HEK293 (cell line): ENCODE results near the gene ITGB8.
A peak's percentile ranks its signal among the peaks of the same experiment; 100 is the strongest.

Experiments
- CTCF ChIA-PET: fragments of 350-600 bp; formaldehyde crosslinking; extraction: SDS; loops from one replicate; lab custom pipeline; 2021; ENCODE audit warnings: antibody characterized with exemption; lab: Yijun Ruan, JAX
- POLR2A ChIA-PET: fragments of 300-600 bp; formaldehyde crosslinking; extraction: SDS; loops from one replicate; lab custom pipeline; 2020; ENCODE audit warnings: antibody characterized with exemption, inconsistent platforms; lab: Yijun Ruan, JAX
- H3K27ac ChIP-seq: fragments of 200-500 bp; sonication (Bioruptor generic); 2 replicates; pipeline ENCODE4 v1.5.1; 2014; ENCODE audit warnings: low read depth, low read length, control low read depth, inconsistent platforms; ENCODE audit errors: extremely low read depth
- H3K36me3 ChIP-seq, 2 experiments: fragments of 200-500 bp in 1 of 2; sonication (Bioruptor generic) in 1 of 2; 1 replicate in 1 of 2; 2 replicates in 1 of 2; pipeline ENCODE4 v1.5.1; 2014 to 2017; ENCODE audit warnings: inconsistent platforms in 2 of 2, low read length in 2 of 2; ENCODE audit not compliant: control insufficient read depth in 2 of 2, insufficient read depth in 1 of 2
- H3K4me1 ChIP-seq: fragments of 200-500 bp; sonication (Bioruptor generic); 2 replicates; pipeline ENCODE4 v1.5.1; 2014; ENCODE audit warnings: mild to moderate bottlenecking, low read length, inconsistent platforms; ENCODE audit not compliant: control insufficient read depth, insufficient read depth
- H3K4me3 ChIP-seq: 2 replicates; pipeline ENCODE4 v1.5.1; 2011; ENCODE audit warnings: low read depth, mild to moderate bottlenecking, control low read depth, low read length, moderate library complexity
- H3K9me3 ChIP-seq: fragments of 200-500 bp; sonication (Bioruptor generic); 2 replicates; pipeline ENCODE4 v1.5.1; 2014; ENCODE audit warnings: low read depth, low read length, inconsistent platforms; ENCODE audit not compliant: control insufficient read depth, insufficient read depth
- GLI2 ChIP-seq: fragments of 450-650 bp; formaldehyde crosslinking; IDR thresholded peaks from 2 replicates; pipeline ENCODE4; 2017; ENCODE audit warnings: missing biosample characterization, missing genetic modification characterization, low read depth, borderline replicate concordance
- KLF10 ChIP-seq: fragments of 450-650 bp; IDR thresholded peaks from 2 replicates; pipeline ENCODE4 v1.5.1; 2018; ENCODE audit warnings: missing biosample characterization, mild to moderate bottlenecking, missing genetic modification characterization
- MYNN ChIP-seq: fragments of 450-650 bp; formaldehyde crosslinking; IDR thresholded peaks from 2 replicates; pipeline ENCODE4 v1.5.1; 2016; ENCODE audit warnings: missing biosample characterization, missing genetic modification characterization, borderline replicate concordance
- PRDM6 ChIP-seq: fragments of 450-650 bp; formaldehyde crosslinking; IDR thresholded peaks from 2 replicates; pipeline ENCODE4 v1.5.1; 2017; ENCODE audit warnings: missing biosample characterization, missing genetic modification characterization
- SP2 ChIP-seq: fragments of 450-650 bp; formaldehyde crosslinking; IDR thresholded peaks from 2 replicates; pipeline ENCODE4 v1.5.1; 2016; ENCODE audit warnings: missing biosample characterization, missing genetic modification characterization
- YY1 ChIP-seq: fragments of 450-650 bp; formaldehyde crosslinking; IDR thresholded peaks from 2 replicates; pipeline ENCODE4 v1.5.1; 2018; ENCODE audit warnings: missing biosample characterization, missing genetic modification characterization
- ZBTB1 ChIP-seq: fragments of 450-650 bp; formaldehyde crosslinking; IDR thresholded peaks from 2 replicates; pipeline ENCODE4 v1.5.1; 2016; ENCODE audit warnings: missing biosample characterization, missing genetic modification characterization
- ZBTB11 ChIP-seq: fragments of 450-650 bp; formaldehyde crosslinking; conservative IDR thresholded peaks from 2 replicates; pipeline ENCODE4 v1.5.1; 2016; ENCODE audit warnings: low read depth, missing biosample characterization, missing genetic modification characterization
- ZNF138 ChIP-seq: fragments of 450-650 bp; formaldehyde crosslinking; IDR thresholded peaks from 2 replicates; pipeline ENCODE4 v1.5.1; 2016; ENCODE audit warnings: missing biosample characterization, missing genetic modification characterization, borderline replicate concordance
- ZNF140 ChIP-seq: fragments of 450-650 bp; formaldehyde crosslinking; IDR thresholded peaks from 2 replicates; pipeline ENCODE4 v1.5.1; 2016; ENCODE audit warnings: missing biosample characterization, missing genetic modification characterization
- ZNF175 ChIP-seq: fragments of 450-650 bp; formaldehyde crosslinking; IDR thresholded peaks from 2 replicates; pipeline ENCODE4 v1.5.1; 2016; ENCODE audit warnings: missing biosample characterization, missing genetic modification characterization
- ZNF223 ChIP-seq: fragments of 450-650 bp; formaldehyde crosslinking; IDR thresholded peaks from 2 replicates; pipeline ENCODE4 v1.5.1; 2016; ENCODE audit warnings: missing biosample characterization, missing genetic modification characterization
- ZNF280D ChIP-seq: fragments of 450-650 bp; formaldehyde crosslinking; IDR thresholded peaks from 2 replicates; pipeline ENCODE4 v1.5.1; 2016; ENCODE audit warnings: missing biosample characterization, missing genetic modification characterization
- ZNF433 ChIP-seq: fragments of 450-650 bp; formaldehyde crosslinking; IDR thresholded peaks from 2 replicates; pipeline ENCODE4 v1.5.1; 2016; ENCODE audit warnings: missing biosample characterization, missing genetic modification characterization, low read depth
- ZNF513 ChIP-seq: fragments of 450-650 bp; IDR thresholded peaks from 2 replicates; pipeline ENCODE4 v1.5.1; 2018; ENCODE audit warnings: missing biosample characterization, missing genetic modification characterization
- ZNF548 ChIP-seq: fragments of 450-650 bp; formaldehyde crosslinking; IDR thresholded peaks from 2 replicates; pipeline ENCODE4 v1.5.1; 2016; ENCODE audit warnings: missing biosample characterization, missing genetic modification characterization
- ZNF555 ChIP-seq: fragments of 450-650 bp; formaldehyde crosslinking; conservative IDR thresholded peaks from 2 replicates; pipeline ENCODE4 v1.5.1; 2017; ENCODE audit warnings: missing biosample characterization, mild to moderate bottlenecking, missing genetic modification characterization, inconsistent platforms
- ZNF664 ChIP-seq: fragments of 450-650 bp; formaldehyde crosslinking; IDR thresholded peaks from 2 replicates; pipeline ENCODE4 v1.5.1; 2016; ENCODE audit warnings: missing biosample characterization, missing genetic modification characterization
- ZNF776 ChIP-seq: fragments of 450-650 bp; formaldehyde crosslinking; IDR thresholded peaks from 2 replicates; pipeline ENCODE4 v1.5.0; 2017; ENCODE audit warnings: missing biosample characterization, missing genetic modification characterization, borderline replicate concordance
- ZNF830 ChIP-seq: fragments of 450-650 bp; IDR thresholded peaks from 2 replicates; pipeline ENCODE4 v1.5.0; 2018; ENCODE audit warnings: missing biosample characterization, missing genetic modification characterization, low read depth, mild to moderate bottlenecking, moderate library complexity
- ZSCAN30 ChIP-seq: fragments of 450-650 bp; IDR thresholded peaks from 2 replicates; pipeline ENCODE4 v1.5.1; 2018; ENCODE audit warnings: missing biosample characterization, mild to moderate bottlenecking, missing genetic modification characterization, moderate library complexity

ITGB8 gene

GRCh38 chr7:20331910-20332813, 1.5 kb downstream of the ITGB8 start:
- peak; percentile 20; the same call in 1 of the 2 replicates for TF ChIP-seq SP2
- TF ChIP-seq ZNF280D (tag by site-specific recombination), result no peak
- POLR2A ChIA-PET, result no interaction called here
- CTCF ChIA-PET, result interaction anchor here (0.9 to 1.5 kb wide), 2 partner anchors 10 to 265 kb away, joined by 3 to 13 read pairs; no protein-coding TSS in a partner anchor
- Histone ChIP-seq H3K4me1 (peaks cover 4% of the 10 kb centered on the region; the same call in 1 of the 2 replicates), H3K4me3 (peak overlapping the region; percentile 56), H3K27ac (peak overlapping the region; percentile 73; the same call in 1 of the 2 replicates), H3K36me3 (no peaks in the 10 kb centered on the region), H3K9me3 (no peaks in the 10 kb centered on the region)

- ChIA-PET POLR2A (no interaction called here), CTCF (no interaction called here)
- TF ChIP-seq ZNF175 (tag by site-specific recombination) (no peak), YY1 (tag by site-specific recombination) (no peak), ZNF776 (no peak), ZNF548 (no peak), ZBTB1 (no peak)
These were observed 7.6 kb downstream of the ITGB8 start for GRCh38 chr7:20338285-20338684.

GRCh38 chr7:20340839-20341238, 10.1 kb downstream of the ITGB8 start:
- ChIA-PET POLR2A (no interaction called here), CTCF (interaction anchor here (1.0 kb wide), 1 partner anchor 182 kb away, joined by 3 read pairs; no protein-coding TSS in a partner anchor)
- no peak overlapping the region for H3K27ac ChIP-seq
- H3K4me1 ChIP-seq, result no peaks in the 10 kb centered on the region
- no peaks in the 10 kb centered on the region for H3K9me3 ChIP-seq
- H3K4me3 ChIP-seq, result no peak overlapping the region
- H3K36me3 ChIP-seq, result no peaks in the 10 kb centered on the region
- no peak for TF ChIP-seq MYNN (tag by site-specific recombination)
- no peak for TF ChIP-seq GLI2
- TF ChIP-seq ZNF433 (tag by site-specific recombination), result no peak
- TF ChIP-seq ZNF140 (tag by site-specific recombination), result no peak
- no peak for TF ChIP-seq ZNF664 (tag by site-specific recombination)
- TF ChIP-seq ZNF175 (tag by site-specific recombination), result no peak
- no peak for TF ChIP-seq ZBTB11 (tag by site-specific recombination)
- TF ChIP-seq ZNF223 (tag by site-specific recombination), result no peak
- TF ChIP-seq ZSCAN30 (tag by site-specific recombination), result no peak
- TF ChIP-seq KLF10, result no peak
- no peak for TF ChIP-seq ZNF513 (tag by site-specific recombination)
- TF ChIP-seq ZNF830 (tag by site-specific recombination), result no peak
- TF ChIP-seq ZNF555, result no peak
- TF ChIP-seq PRDM6 (tag by site-specific recombination), result no peak
- no peak for TF ChIP-seq ZNF138 (tag by site-specific recombination)

More at GRCh38 chr7:20338285-20338684, 7.6 kb downstream of the ITGB8 start:
- Histone ChIP-seq H3K4me1 (peaks cover 2% of the 10 kb centered on the region; the same call in 1 of the 2 replicates), H3K36me3 (no peaks in the 10 kb centered on the region), H3K27ac (no peak overlapping the region), H3K4me3 (no peak overlapping the region), H3K9me3 (no peaks in the 10 kb centered on the region)
